GM12874 (cell line): ENCODE measurements around the gene OR2A2.

Source experiments
- TF ChIP-seq, protein P1 (sequence below): IDR thresholded peaks from 2 replicates; pipeline ENCODE4 v1.5.1; 2011; ENCODE audit warnings: low read depth, mild to moderate bottlenecking, control low read depth, low read length, moderate library complexity; ENCODE audit not compliant: insufficient read depth

Gene OR2A2, protein sequence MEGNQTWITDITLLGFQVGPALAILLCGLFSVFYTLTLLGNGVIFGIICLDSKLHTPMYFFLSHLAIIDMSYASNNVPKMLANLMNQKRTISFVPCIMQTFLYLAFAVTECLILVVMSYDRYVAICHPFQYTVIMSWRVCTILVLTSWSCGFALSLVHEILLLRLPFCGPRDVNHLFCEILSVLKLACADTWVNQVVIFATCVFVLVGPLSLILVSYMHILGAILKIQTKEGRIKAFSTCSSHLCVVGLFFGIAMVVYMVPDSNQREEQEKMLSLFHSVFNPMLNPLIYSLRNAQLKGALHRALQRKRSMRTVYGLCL

DNA sequence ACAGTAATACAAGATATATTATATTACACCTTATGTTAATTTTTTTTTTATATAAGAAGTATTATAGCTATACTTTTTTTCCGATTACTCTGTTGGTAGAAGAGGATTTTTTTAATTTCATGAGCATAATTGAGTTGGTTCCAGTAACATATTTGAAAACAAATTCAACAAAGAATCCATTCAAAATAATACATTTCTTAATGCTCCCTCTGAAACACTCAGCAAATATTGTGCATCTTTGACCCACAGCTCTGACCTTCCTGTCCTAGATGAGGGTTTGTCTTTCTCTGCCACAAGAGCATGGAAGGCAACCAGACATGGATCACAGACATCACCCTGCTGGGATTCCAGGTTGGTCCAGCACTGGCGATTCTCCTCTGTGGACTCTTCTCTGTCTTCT lies at the start of gene OR2A2:
OR2A2 (plus strand) TSS at position 301 of the 400 bp plus-strand sequence; CDS start at position 301, 0 bp downstream.
- TF ChIP-seq, protein P1, sequence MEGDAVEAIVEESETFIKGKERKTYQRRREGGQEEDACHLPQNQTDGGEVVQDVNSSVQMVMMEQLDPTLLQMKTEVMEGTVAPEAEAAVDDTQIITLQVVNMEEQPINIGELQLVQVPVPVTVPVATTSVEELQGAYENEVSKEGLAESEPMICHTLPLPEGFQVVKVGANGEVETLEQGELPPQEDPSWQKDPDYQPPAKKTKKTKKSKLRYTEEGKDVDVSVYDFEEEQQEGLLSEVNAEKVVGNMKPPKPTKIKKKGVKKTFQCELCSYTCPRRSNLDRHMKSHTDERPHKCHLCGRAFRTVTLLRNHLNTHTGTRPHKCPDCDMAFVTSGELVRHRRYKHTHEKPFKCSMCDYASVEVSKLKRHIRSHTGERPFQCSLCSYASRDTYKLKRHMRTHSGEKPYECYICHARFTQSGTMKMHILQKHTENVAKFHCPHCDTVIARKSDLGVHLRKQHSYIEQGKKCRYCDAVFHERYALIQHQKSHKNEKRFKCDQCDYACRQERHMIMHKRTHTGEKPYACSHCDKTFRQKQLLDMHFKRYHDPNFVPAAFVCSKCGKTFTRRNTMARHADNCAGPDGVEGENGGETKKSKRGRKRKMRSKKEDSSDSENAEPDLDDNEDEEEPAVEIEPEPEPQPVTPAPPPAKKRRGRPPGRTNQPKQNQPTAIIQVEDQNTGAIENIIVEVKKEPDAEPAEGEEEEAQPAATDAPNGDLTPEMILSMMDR, result no peak

DNA sequence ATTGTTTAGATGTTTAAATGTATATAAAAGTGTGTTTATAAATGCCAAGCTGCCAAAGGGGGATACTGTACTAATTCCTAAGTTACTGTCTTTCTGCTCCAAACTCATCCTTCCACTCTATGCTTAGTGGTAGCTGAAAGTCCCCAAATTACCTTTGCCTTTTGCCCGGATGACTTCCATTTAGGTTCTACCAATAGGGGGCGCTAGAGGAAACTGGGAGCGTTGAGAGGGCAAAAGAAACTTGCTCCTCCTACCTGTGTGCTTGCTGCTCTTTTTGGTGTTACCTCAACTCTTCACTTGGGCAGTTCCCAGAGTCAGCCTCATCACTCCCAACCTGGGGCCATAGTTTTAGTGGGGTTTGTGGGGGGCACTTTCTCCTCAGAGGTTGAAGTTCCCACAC lies 45.7 kb upstream of the OR2A2 start:
- TF ChIP-seq, protein P1, result peak; percentile 52

DNA sequence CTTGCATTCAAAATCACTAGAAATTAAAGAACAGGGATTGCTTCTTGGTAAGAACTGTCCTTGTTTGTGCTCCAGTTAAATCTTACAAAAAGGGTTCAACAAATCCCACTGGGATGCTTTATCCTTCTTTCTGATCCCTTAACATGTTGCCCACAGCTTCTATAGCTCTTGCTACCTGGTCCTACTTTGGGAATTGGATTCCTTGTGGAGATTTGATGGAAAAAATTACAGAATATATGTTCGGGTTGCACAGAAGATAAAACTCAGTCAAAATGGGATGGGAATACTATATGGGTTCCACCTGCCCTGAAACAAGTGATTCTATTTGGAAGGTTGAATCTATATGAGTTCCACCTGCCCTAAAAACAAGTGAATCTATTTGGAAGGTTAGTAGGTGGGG lies 39.9 kb upstream of the OR2A2 start, which contains the start of gene OR2A25:
OR2A25 (plus strand) TSS at position 301 of the 400 bp plus-strand sequence. CDS start 4,409 bp downstream, outside the sequence.
- TF ChIP-seq, protein P1, result no peak

DNA sequence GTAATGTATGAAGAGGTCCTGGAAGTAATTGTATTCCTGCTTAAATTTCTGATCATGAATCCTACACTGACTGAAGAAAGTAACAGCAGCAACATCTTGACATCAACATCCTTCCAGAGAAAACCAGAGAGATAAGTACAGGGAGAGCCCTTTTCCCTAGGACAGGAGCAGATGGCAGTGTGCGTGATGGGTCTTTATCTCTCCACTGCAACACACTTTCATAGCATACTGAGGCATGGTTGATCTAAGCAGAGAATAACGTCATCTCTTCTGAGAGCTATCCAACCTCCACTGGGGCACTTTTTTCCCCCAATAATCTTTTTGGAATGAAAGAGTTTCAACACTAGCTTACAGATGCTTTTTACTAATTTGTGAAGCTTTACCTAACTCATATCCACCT lies 39.4 kb upstream of the OR2A2 start:
- TF ChIP-seq, protein P1, result no peak

DNA sequence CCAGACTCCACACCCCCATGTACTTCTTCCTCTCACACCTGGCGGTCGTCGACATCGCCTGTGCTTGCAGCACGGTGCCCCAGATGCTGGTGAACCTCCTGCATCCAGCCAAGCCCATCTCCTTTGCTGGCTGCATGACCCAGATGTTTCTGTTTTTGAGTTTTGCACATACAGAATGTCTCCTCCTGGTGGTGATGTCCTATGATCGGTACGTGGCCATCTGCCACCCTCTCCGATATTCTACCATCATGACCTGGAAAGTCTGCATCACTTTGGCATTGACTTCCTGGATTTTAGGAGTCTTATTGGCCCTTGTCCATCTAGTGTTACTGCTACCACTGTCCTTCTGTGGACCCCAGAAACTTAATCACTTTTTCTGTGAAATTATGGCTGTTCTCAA lies 35.0 kb upstream of the OR2A2 start:
- TF ChIP-seq, protein P1, result 0 out of 2 replicates have a peak, but pooled peaks have one; percentile 1

DNA sequence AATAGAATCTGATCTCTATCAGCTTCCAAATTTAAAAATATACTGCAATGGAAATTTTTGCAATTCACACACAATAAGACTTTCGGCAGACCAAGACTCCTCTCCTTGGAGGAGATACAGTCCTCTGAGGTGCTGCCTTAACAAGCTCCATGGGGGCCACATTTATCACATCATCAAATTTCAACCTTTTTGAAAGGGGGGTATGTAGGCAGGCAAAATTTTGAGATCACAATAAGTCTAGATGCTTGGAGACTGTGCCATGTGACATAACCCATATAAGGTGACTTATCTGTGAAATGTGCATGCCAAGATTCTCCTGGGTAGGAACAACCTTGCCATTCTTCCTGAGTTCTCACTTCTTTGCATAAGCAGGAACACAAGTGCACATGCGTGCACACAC lies 23.4 kb upstream of the OR2A2 start, which contains the start of gene OR2A12:
OR2A12 (plus strand) TSS at position 301 of the 400 bp plus-strand sequence. CDS start 8,830 bp downstream, outside the sequence.
- TF ChIP-seq, protein P1, result no peak

DNA sequence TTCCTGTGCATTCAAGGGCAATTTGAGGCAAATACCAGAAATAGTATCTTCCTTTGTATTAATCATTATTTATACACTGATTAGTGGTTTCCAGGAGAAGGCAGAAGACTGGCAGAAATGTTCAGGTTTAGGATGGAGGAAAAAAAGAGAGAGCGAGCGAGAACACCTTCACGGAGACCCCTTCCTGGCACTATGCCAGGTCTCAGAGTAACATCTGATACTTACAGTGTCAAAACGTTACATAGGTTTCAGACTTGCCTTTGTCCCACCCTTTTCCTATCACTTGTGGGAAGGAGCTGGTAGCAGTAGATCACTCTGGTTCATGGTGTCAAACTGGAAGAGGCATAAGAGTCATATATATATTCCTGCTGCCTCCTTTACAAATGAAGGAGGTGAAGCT lies 22.7 kb upstream of the OR2A2 start:
- TF ChIP-seq, protein P1, result no peak
